Measurements from ENCODE around the gene PMP22.

DNA sequence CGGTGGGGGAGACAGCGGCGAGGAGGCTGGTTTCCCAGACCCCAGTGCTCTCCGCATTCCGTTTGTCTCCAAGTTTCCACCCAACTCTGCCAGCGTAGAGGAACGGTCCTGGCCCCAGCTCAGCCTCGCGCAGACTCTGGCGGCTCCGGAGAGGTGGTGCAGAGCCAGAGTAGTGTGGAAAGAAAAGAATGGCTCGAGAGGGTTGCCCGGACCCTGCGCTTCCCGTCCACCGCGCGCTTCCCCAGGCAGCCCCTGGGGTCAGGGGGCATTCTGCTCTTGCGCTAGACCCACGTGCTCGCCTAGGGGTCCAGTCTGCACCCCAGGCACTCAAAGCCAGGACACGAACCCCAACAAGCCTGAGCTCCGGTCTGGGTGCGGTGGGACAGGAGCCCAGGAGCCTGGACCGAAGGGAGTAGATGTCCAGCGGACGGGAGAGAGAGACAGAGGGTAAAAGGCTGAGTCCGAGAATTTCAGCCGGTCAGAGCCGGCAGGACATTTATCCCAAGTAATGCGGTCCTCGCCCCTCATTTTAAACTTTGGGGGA is 3.8 kb downstream of the PMP22 start:
- TF ChIP-seq POLR2AphosphoS5 (IDR thresholded peaks at IDR 0.05; ENCODE audit: insufficient read depth in 1 of 2, low read depth in 1 of 2) = peak in 1 of 2 donors; percentile 39
- TF ChIP-seq, protein P1, sequence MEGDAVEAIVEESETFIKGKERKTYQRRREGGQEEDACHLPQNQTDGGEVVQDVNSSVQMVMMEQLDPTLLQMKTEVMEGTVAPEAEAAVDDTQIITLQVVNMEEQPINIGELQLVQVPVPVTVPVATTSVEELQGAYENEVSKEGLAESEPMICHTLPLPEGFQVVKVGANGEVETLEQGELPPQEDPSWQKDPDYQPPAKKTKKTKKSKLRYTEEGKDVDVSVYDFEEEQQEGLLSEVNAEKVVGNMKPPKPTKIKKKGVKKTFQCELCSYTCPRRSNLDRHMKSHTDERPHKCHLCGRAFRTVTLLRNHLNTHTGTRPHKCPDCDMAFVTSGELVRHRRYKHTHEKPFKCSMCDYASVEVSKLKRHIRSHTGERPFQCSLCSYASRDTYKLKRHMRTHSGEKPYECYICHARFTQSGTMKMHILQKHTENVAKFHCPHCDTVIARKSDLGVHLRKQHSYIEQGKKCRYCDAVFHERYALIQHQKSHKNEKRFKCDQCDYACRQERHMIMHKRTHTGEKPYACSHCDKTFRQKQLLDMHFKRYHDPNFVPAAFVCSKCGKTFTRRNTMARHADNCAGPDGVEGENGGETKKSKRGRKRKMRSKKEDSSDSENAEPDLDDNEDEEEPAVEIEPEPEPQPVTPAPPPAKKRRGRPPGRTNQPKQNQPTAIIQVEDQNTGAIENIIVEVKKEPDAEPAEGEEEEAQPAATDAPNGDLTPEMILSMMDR (IDR thresholded peaks at IDR 0.05) = no peak

Data from vagina (tissue), 2 donors.